NCI-H2107 treated with DMSO at 0.1 percent for 48 hours (cell line): Measurements from ENCODE around the gene IQCM.

Experiments used
- DNase-seq: peaks from one replicate; lab custom pipeline; 2025; ENCODE audit not compliant: unreplicated experiment; lab: John Stamatoyannopoulos, UW

The IQCM gene

GRCh38 chr4:149328161-149328560, 487.5 kb downstream of the IQCM start:
- no peak for DNase-seq

GRCh38 chr4:149322203-149322602, 493.4 kb downstream of the IQCM start:
- no peak for DNase-seq

DNA sequence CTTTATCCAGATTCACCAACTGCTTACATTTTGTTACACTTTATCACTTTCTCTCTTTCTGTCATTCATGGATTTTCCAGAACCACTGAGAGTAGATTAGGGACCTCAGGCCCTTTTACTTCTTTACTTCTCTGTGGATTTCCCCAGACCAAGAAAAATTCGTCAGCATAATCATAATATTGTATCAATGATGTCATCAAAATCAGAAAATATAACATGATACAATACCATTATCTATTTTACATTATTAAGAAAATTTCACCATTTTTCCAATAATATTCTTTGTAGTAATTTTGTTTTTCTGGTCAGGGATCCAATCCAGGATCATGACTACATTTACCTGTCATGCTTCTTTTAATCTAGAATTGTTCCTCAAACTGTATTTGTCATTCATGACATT, 494.2 kb downstream of the IQCM start:
- DNase-seq: no peak

DNA sequence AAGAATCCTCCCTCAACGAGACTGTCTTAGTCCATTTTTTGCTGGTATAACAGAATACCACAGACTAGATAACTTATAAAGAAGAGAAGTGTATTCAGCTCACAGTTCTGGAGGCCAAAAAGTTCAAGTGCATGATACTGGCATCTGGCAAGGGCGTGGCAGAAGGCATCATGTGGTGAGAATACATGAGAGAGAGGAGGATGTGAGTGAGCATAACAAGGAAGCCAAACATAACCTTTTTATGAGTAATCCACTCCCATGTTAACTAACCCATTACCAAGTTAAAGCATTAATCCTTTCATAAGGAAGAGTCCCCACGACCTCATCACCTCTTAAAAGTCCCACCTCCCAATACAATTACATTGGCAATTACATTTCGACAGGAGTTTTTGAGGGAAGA, 504.6 kb downstream of the IQCM start:
- no peak for DNase-seq

DNA sequence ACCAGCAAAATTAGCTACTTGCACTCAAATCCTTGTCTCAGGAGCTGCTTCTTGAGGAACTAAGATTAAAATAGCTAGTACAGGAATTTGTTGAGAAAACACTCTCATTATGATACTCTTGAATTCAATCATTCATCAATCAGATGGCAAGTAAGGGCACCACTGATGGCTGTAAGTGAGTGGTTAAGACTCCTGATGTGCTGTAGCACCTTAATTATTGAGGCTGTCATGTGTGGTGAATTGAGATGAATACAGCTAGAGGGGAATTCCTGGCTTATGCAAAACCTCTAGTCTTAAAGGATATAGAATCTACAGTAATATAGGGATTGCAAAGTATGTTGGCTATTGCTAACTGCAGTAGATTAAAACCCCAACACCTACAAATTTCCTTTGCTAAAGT, 509.1 kb downstream of the IQCM start:
- no peak for DNase-seq
